ENCODE measurements around the gene CXCL14. TPM values are rescaled to one million over a fixed set of nuclear protein-coding genes. Genes with fewer than 3 reads are reported as not detected.
A peak's percentile ranks its signal among the peaks of the same experiment; 100 is the strongest.

Gene CXCL14
- total RNA-seq, 1 donor from 2014 or later = 0.49 TPM

DNA sequence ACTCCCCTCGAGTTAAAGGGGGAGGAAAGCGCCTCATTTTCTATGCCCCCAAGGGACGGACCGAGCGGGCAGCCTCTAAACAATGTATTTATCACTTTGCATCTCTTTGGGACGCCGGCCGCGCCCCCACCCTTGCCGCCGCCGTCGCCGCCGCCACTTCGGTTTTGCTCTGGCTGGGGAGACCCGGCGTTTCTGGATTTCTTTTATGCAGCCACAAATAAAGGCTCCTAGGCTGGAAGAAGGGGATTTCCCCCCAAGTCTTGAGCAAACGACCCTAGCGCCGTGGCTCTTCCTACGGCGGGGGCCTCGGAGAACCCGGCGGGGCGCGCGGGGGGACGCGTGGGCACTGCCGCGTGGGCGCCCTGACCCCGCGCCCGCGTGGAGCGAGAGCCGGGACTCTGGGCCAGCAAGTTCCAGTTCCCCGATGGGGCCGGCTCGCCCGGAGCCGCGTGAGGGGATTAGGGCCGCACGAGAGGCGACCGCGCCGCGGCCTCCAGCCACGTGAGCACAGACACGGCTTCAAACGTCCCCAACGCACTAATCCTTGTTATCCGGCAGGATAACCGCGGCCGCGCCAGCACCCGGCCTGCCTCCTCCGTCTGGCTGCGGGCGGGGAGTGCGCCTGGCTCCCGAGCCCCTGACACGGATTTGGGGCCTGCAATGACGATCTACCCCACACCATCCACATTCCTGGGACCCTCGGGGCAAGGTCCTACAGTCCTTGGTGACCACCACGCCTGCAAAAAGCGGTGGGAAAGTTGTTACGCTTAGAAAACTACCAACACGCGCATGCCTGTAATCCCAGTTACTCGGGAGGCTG, 35.1 kb downstream of the CXCL14 start:
- peaks cover 100% of the 10 kb centered on the region for H3K27me3 ChIP-seq (ENCODE audit: low read depth)
- TF ChIP-seq, protein P1, sequence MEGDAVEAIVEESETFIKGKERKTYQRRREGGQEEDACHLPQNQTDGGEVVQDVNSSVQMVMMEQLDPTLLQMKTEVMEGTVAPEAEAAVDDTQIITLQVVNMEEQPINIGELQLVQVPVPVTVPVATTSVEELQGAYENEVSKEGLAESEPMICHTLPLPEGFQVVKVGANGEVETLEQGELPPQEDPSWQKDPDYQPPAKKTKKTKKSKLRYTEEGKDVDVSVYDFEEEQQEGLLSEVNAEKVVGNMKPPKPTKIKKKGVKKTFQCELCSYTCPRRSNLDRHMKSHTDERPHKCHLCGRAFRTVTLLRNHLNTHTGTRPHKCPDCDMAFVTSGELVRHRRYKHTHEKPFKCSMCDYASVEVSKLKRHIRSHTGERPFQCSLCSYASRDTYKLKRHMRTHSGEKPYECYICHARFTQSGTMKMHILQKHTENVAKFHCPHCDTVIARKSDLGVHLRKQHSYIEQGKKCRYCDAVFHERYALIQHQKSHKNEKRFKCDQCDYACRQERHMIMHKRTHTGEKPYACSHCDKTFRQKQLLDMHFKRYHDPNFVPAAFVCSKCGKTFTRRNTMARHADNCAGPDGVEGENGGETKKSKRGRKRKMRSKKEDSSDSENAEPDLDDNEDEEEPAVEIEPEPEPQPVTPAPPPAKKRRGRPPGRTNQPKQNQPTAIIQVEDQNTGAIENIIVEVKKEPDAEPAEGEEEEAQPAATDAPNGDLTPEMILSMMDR (IDR thresholded peaks at IDR 0.05; ENCODE audit: borderline replicate concordance) = no peak

DNA sequence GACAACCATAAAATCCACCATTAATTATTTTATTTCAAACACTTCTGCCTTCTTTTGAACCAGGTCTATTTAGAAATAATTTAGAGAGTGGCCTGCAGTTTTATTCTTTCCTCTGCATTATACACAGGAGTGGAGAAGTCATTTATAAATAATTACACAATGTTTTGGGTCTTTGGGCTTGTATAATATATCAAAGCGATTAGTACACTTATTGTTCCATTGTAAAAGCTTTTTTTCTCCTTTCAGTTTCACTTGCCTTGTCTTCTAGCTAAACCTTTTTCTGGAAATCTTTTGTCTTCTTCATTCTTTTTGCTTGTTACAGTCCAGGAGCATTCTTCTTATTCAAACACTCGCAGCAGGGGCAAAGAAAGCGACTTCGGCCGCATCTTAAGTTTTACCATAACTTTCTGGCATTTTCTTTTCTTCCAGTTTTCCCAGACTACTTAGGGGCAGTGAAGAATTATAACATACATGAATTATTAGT, 35.7 kb downstream of the CXCL14 start:
- Histone ChIP-seq H3K27ac (replicated peaks) (no peak overlapping the region), H3K4me1 (peaks cover 19% of the 10 kb centered on the region), H3K36me3 (no peaks in the 10 kb centered on the region), H3K4me3 (peak overlapping the region; percentile 64), H3K27me3 (ENCODE audit: low read depth) (peaks cover 100% of the 10 kb centered on the region), H3K9me3 (replicated peaks) (peaks cover under 1% of the 10 kb centered on the region)
- DNase-seq = no peak
- intact Hi-C loops (cut with micrococcal nuclease) = no loop called here
- TF ChIP-seq, protein P1 (IDR thresholded peaks at IDR 0.05; ENCODE audit: borderline replicate concordance) = no peak

More for the DNA sequence above, 35.1 kb downstream of the CXCL14 start:
- H3K4me1 ChIP-seq = peaks cover 19% of the 10 kb centered on the region
- DNase-seq = no peak
- H3K9me3 ChIP-seq (replicated peaks) = no peaks in the 10 kb centered on the region
- intact Hi-C loops (cut with micrococcal nuclease) = no loop called here
- no peak overlapping the region for H3K27ac ChIP-seq (replicated peaks)
- H3K36me3 ChIP-seq = no peaks in the 10 kb centered on the region
- peak overlapping the region; percentile 64 for H3K4me3 ChIP-seq

DNA sequence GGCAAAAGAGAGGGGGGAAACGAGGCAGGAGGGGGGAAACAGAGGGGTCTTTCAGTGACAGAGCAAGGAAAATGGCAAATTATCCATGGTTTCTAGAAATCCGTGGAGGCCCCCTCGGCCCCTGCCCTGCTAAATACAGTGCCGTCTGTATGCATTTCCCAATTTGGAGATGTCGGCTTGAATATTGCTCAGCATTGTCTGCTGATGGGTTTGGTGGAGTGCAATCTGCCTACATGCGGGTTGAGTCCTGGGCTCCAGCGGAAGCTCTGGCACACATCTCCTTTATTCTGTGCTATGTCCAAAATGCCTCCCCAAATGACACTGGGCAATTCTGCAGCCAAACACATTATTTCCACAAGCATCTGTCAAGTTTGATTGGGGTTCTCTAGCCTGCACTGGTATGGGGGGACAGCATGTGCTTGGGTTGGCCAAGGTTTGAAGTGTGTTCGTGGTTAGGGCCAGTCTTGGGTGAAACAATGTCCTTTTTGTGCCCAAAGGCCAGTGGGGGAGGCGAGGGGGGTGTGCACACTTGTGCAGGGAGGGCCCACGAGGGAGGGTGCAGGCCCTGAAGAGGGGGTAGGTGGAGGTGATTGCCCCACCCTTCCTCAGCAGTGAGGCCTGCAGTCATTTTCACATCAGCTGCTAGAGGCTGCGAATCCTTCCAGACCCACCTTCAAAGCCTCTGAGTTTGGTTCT, 36.8 kb downstream of the CXCL14 start:
- H3K36me3 ChIP-seq = no peaks in the 10 kb centered on the region
- peaks cover 100% of the 10 kb centered on the region for H3K27me3 ChIP-seq (ENCODE audit: low read depth)
- H3K4me1 ChIP-seq = peaks cover 19% of the 10 kb centered on the region
- no peak for DNase-seq
- H3K27ac ChIP-seq (replicated peaks) = no peak overlapping the region
- intact Hi-C loops (cut with micrococcal nuclease) = no loop called here
- no peak overlapping the region for H3K4me3 ChIP-seq
- peaks cover 7% of the 10 kb centered on the region for H3K9me3 ChIP-seq (replicated peaks)
- TF ChIP-seq, protein P1 (IDR thresholded peaks at IDR 0.05; ENCODE audit: borderline replicate concordance) = no peak

DNA sequence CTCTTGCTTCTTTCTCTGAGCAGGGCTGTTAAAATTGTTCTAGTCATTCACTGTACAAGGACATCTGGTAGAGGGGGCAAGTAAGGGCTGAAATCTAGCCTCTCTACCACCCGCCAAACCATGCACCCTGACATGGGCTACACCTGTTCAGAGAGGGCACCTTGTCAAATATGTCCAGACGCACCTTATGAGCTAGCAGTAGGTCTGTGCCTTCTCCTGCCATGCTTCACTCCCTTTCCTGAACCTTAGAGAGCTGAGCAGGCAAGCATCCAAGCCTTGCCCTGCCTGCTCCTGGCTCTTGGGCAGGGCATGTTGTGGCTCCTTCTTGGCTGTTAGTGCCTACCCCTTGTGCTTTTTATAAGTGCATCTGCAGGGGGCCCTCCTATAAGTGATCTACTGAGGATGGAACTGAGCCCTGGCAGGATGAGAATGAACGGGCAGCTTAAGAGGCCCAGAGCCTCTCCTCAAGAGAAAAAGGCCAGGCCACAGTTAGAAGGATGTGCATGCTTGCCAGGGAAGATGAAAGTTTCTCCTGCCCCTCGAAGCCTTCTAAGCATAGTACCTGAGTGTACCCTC, 39.3 kb downstream of the CXCL14 start:
- H3K9me3 ChIP-seq (replicated peaks) = peaks cover 7% of the 10 kb centered on the region
- DNase-seq = no peak
- H3K27ac ChIP-seq (replicated peaks) = no peak overlapping the region
- intact Hi-C loops (cut with micrococcal nuclease) = no loop called here
- TF ChIP-seq, protein P1 (IDR thresholded peaks at IDR 0.05; ENCODE audit: borderline replicate concordance) = no peak
- H3K27me3 ChIP-seq (ENCODE audit: low read depth) = peaks cover 100% of the 10 kb centered on the region
- no peaks in the 10 kb centered on the region for H3K36me3 ChIP-seq
- H3K4me1 ChIP-seq = peaks cover 29% of the 10 kb centered on the region
- H3K4me3 ChIP-seq = no peak overlapping the region

DNA sequence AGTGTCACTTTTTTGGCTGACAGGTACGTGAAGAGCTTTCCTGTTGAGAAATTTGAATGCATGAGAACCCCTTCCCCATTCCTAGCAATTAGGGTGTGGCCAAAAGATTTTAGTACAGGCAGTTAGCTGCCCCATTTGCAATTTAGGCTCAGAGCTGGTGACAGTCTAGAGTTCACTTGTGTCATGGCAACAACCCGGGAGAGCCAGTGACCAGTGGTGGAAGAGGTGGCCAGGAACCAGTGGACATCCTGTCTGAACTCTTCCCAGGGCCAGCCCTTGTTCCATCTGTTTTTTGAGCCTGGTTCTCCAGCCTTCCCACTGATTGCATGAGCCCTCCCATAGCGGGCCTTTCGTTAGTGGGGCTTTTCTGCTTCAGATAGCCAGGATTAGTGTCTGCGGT, 40.5 kb downstream of the CXCL14 start:
- DNase-seq = no peak
- no peak overlapping the region for H3K4me3 ChIP-seq
- H3K27me3 ChIP-seq (ENCODE audit: low read depth) = peaks cover 100% of the 10 kb centered on the region
- H3K36me3 ChIP-seq = no peaks in the 10 kb centered on the region
- intact Hi-C loops (cut with micrococcal nuclease) = no loop called here
- peaks cover 7% of the 10 kb centered on the region for H3K9me3 ChIP-seq (replicated peaks)
- no peak overlapping the region for H3K27ac ChIP-seq (replicated peaks)
- peaks cover 17% of the 10 kb centered on the region for H3K4me1 ChIP-seq
- TF ChIP-seq, protein P1 (IDR thresholded peaks at IDR 0.05; ENCODE audit: borderline replicate concordance) = no peak
